GM19240 (cell line): ENCODE measurements around the gene TMPRSS4.

Experiments
- DNase-seq: peaks from one replicate; pipeline ENCODE4 v3.0.0; 2011; ENCODE audit warnings: low spot score; ENCODE audit not compliant: insufficient read length

TMPRSS4 gene

DNA sequence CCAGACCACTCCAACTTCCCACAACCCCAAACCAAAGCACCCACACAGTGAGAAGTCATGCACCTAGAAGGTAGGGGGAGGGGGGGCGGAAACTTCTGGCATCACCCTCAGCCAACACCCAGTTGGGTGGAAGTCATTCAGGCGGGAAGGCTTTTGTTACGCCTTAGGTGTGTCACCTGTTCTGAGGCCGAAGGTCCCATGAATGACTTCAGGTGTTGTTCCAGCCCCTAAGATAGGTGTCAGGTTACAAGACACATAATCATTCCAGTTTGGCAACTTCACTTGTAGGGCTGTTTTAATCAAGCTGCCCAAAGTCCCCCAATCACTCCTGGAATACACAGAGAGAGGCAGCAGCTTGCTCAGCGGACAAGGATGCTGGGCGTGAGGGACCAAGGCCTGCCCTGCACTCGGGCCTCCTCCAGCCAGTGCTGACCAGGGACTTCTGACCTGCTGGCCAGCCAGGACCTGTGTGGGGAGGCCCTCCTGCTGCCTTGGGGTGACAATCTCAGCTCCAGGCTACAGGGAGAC lies at the start of gene TMPRSS4:
TMPRSS4 (plus strand) TSS at position 325 of the 528 bp plus-strand sequence. CDS start 225 bp downstream, outside the sequence.
- no peak for DNase-seq

DNA sequence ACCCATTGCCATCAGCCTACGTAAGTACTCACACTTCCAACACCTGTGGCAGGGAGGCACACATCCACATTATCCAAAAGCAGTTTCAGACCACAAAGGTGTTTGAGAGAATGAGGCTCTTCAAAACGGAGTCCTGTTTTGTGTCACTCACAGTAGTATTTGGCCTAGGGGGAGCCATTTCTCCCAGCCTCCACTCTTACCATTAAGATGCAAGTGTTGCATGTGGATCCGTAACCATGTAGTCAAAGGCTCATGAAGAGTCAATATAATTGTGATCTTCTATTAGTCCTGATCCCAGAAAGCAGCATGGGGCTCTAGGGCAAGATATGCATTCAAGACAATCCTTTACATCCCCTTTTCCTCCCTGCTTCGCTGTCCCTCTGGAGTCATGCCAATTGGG lies 49.2 kb upstream of the TMPRSS4 start:
- DNase-seq, result no peak

- DNase-seq, result no peak
These were observed 48.3 kb upstream of the TMPRSS4 start for GRCh38 chr11:118028626-118029025.

GRCh38 chr11:118033443-118033842 lies 43.4 kb upstream of the TMPRSS4 start:
- DNase-seq, result no peak

DNA sequence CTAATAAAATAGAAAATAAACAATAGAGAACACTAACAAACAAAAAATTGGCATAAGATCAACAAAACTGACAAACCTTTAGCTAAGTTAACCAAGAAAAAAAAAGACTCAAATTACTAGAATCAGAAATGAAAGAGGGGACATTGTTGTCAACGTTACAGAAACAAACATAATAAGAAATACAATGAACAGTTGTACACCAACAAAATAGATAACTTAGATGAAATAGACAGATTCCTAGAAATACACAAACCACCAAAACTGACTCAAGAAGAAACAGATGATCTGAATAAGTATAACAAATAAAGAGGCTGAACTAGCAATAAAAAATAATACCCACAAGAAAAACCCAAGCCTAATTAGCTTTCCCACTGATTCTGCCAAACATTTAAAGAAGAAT lies 34.7 kb upstream of the TMPRSS4 start:
- no peak for DNase-seq

DNA sequence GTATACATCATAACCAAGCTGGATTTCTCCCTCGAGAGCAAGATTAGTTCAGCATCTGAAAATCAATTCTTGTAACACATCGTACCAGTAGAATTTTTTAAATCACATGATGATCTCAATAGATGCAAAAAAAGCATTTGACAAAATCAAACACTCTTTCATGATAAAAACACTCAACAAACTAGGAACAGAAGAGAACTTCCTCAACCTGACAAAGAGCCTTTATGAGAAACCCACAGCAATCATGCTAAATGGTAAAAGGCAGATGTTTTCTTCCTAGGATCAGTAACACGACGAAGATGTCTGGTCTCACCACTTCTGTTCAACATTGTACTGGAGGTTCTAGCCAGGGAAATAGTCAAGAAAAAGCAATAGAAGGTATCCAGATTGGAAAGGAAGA lies 34.1 kb upstream of the TMPRSS4 start:
- no peak for DNase-seq

- DNase-seq, result no peak
These were observed 31.7 kb upstream of the TMPRSS4 start for GRCh38 chr11:118045191-118045590.

DNA sequence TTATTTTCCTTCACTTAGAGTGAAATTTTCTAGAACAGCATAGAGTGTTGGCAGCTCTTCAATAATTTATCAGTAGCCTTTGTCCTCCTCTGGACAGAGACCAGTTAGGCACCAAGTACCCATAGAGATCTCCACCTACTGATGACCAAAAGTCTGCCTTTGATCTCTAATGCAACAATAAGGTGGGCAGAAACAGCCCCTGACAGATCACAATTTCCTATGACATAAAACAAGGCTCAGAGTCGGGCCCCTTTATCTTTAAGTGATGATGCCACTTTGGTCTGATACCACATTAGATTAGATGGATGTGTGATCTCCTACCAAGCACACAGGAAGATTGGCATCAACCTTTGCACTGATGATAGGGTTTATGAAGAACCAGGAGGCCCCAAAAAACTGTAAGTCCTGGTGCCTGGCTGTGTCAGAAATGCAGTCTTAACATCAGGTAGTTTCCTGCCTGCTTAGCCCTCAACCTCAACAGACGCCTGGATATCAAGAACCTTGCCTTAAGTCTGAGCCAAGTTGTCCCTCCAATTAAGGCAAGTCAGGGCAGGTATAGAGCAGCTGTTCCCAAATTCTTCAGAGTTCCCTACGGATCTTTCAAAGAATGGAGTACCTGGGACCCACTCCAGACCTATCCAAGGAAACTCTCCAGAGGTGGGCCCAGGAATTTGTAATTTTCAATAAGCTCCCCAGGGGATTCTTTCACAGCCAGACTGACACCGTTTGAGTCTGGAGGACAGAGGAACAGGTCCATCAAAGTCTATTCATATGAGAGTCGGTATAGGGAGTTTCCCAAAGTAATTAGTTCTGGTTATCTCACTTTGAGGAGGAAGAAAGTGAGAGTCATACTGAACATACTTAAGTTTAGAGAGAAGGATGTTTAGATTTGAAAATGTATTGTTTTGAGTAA lies 30.6 kb upstream of the TMPRSS4 start:
- no peak for DNase-seq

DNA sequence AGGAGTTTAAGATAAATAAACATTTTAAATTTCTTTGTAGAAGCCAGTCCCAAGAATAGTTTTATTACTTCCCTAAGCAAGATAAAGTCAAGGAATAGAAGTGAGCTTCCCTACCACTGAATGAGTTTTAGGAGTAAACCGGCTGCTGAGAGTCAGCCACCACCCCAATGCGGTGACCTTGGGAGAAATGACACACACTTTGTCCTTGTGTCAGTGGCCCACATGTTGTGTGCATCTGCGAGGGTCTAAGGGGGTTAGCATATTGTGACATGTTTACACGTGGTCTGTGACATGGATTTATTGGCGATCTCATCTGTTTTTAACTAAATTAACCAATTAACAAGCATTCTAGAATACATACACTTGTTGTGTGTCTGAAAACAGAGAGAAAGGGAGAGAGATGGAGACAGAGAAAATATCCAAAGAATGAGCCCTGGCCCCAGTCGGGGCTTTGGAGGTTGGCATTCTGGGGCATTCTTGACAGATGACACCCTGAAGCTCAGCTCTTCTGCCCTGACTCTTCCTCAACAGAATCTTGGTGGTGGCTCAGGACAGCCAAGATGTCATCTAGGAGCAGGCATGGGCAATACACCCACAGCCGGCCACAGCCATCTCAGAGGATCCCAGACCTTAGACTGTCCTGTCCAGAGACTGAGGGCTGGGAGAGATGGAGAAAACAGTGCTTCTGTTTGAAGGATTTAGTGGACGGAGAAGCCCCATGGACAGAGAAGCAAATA lies 29.7 kb upstream of the TMPRSS4 start:
- DNase-seq, result no peak

- no peak for DNase-seq
These were observed 29.1 kb upstream of the TMPRSS4 start for GRCh38 chr11:118047749-118048148.

DNA sequence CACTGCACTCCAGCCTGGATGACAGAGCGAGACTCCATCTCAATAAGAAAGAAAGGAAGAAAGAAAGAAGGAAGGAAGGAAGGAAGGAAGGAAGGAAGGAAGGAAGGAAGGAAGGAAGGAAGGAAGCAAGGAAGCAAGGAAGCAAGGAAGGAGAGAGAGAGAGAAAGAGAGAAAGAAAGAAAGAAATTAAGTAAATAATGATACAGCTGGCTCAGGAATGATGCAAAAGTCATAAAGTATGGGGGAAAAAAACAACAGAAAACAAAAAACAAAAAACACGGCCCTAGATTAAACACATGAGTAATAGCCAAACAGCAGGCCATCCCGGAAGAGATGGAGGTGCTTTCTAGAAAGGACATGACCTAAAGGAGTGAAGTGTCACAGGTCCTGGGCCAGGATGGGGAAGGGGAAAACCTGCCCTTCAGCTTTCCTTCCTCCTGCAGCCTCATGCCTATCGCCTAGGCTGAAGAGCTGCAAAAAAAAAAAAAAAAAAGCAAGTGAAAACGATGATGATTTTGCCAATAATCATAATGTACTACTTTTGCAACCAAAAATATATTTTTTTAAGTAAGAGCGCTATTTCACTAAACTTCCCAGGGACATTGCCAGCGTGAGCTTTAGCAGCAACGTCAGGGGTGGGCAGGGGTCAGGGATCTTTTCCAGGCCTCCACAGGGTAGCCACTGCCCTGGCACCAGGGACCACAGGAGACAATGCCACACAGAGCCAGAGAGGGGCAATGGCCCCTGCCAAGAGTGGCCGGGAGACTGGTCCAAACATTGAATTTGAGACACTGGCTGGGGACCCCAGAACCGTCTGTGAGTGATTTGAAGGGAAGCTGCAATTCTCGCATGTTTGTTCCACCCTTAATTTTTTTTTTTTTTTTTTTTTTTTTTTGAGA lies 28.2 kb upstream of the TMPRSS4 start:
- no peak for DNase-seq

DNA sequence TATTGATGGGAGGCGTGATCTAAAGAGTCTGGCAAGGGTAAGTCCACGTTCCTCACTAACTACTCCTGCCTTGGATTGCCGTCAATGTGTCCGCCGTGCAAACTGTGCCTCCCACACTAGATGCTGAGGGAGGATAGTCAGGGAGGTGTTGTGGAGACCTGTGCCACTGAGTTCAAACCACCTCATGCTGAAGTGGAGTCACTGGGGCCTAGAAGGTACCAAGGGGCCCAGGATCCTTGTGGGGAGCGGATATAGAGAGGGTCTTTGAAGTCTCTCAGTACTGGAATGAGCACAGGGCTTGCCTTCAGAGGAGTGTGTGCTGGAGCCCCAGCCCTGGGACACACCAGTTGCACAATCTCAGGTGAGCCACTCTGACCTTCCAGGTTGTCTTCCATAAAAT lies 27.1 kb upstream of the TMPRSS4 start:
- DNase-seq, result no peak

GRCh38 chr11:118050208-118050891 lies 26.5 kb upstream of the TMPRSS4 start:
- no peak for DNase-seq

DNA sequence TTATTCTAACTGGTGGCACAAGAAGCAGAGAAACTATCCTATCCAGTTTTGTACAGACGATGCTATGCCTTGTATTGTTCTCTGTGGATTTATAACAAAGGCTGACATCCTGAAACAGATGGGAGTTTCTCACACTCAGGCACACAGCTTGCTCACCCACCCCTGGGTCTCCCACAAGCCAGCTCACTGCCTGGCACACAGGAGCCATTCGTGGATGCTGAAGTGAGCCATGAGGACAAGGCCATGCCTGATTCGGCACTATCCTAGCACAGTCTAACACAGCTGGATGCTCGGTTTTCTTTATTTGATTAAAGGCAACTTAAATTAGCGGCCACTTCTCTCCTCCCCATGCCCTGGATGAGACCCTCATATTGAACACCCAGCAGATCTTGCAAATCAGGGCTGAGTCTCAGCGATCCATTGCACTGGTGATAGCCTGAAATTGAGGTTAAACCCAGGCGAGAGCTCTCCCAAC lies 25.7 kb upstream of the TMPRSS4 start:
- DNase-seq, result no peak

GRCh38 chr11:118051611-118052461 lies 25.0 kb upstream of the TMPRSS4 start:
- no peak for DNase-seq

DNA sequence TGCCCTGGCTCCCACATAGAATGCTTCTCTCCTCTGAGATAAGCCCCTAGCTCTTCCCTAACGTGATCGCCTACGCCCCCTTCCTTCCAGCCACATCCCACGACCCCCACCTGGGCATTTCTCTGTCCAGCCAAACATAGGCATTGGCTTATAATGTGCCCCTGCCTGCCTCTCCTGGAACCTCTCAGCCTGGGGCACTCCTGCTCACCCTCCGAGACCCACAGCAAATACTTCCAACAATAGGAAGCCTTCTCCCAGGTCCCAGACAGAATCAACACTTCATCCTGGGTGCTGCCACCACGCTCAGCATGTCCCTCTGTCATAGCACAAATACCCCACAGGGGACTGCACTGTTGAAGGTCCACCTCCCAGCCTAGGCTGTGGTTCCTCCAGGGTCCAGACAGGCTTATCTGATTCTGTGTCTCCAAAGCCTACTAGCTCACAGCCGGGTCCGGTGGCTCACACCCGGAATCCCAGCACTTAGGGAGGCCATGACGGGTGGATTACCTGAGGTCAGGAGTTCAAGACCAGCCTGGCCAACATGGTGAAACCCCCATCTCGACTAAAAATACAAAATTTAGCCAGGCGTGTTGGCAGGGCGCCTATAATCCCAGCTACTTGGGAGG lies 24.2 kb upstream of the TMPRSS4 start:
- no peak for DNase-seq

DNA sequence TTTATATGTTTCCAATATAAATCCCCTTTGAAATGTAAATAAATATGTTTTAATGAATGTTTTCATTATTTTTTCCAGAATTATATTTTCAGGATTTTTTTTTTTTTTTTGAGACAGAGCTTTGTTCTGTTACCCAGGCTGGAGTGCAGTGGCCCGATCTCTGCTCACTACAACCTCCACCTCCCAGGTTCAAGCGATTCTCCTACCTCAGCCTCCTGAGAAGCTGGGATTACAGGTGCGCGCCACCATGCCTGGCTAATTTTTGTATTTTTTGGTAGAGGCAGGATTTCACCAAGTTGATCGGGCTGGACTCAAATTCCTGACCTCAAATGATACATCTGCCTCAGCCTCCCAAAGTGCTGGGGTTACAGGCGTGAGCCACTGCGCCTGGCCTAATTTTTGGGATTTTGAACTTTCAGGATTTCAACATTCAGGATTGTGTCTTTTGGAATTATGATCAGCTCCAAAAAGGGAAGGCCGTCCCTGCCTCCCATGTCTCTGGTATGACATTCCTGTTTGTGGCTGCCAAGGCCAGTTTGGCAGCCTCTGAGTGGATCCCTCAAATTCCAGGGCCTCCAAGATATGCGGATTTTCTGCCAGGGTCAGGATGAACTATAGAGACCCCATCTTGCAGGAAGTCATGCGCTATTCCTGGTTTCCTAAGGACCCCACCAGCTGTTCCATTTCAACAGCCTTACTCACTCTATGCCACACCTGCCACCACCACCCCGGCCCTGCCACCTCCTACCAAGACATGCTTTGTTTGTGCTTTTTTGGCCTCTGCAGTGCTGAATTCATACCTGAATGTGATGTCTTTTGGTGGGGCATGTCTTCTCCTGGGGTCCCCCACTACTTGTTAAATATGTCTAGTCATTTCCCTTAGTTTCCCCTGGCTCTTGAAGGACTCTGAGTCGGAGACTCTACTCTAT lies 21.9 kb upstream of the TMPRSS4 start:
- DNase-seq, result no peak

DNA sequence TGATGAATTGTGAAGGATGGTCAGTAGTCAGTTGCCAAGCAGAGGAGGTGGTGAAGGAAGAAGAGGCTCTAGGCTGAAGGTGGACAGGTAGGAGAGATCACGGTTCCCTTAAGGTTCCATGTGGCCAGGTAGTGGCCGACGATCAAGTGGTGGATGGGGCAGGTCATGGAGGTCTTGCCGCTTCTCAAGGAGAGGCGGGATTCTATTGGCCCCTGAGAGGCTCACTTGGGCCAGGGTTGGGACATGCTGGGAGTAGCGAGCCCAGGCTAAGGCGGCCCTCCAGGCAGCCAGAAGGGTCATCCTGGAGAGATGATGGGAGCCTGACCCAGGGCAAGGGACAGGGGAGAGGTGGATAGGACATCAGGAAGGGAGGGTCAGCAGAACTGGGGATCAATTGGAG lies 20.9 kb upstream of the TMPRSS4 start:
- no peak for DNase-seq
